ENCODE results near the gene SIX5.

DNA sequence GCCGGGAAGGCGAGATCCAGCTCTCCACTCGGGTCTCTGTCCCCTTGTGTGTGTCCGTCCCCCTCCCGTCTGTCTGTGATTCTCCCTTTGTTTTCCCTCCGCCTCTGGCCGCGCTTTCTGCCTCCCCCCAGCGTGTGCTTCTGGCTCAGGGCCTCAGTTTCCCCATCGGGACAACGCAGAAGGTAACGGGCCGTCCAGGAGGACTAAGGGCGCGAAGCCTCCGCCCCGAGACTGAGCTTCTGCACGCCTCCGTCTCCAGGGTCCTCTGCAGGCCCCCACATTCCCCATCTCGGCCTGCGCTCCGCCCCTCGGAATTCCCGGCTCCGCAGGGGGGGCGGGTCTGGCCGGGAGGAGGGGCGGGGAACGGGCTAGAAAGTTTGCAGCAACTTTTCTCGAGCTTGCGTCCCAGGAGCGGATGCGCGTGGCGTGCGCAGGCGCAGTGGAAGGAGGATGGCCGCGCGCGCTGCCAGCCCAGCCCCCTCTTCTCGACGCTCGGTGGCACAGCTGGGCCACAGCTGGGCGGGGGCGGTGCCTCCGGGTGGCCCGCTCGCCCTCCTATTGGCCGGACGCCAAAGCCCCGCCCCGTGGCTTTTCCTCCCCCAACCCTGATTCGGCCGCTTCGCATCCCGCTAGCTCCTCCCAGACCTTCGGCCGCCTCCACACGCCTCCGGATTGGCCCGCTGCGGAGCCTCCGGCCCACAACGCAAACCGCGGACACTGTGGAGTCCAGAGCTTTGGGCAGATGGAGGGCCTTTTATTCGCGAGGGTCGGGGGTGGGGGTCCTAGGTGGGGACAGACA is at the start of gene SIX5:
- peak; percentile 93 for TF ChIP-seq YY1 (IDR thresholded peaks at IDR 0.05)
- TF ChIP-seq, protein P1, sequence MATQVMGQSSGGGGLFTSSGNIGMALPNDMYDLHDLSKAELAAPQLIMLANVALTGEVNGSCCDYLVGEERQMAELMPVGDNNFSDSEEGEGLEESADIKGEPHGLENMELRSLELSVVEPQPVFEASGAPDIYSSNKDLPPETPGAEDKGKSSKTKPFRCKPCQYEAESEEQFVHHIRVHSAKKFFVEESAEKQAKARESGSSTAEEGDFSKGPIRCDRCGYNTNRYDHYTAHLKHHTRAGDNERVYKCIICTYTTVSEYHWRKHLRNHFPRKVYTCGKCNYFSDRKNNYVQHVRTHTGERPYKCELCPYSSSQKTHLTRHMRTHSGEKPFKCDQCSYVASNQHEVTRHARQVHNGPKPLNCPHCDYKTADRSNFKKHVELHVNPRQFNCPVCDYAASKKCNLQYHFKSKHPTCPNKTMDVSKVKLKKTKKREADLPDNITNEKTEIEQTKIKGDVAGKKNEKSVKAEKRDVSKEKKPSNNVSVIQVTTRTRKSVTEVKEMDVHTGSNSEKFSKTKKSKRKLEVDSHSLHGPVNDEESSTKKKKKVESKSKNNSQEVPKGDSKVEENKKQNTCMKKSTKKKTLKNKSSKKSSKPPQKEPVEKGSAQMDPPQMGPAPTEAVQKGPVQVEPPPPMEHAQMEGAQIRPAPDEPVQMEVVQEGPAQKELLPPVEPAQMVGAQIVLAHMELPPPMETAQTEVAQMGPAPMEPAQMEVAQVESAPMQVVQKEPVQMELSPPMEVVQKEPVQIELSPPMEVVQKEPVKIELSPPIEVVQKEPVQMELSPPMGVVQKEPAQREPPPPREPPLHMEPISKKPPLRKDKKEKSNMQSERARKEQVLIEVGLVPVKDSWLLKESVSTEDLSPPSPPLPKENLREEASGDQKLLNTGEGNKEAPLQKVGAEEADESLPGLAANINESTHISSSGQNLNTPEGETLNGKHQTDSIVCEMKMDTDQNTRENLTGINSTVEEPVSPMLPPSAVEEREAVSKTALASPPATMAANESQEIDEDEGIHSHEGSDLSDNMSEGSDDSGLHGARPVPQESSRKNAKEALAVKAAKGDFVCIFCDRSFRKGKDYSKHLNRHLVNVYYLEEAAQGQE (IDR thresholded peaks at IDR 0.05) = peak; percentile 82
- TF ChIP-seq, protein P2, sequence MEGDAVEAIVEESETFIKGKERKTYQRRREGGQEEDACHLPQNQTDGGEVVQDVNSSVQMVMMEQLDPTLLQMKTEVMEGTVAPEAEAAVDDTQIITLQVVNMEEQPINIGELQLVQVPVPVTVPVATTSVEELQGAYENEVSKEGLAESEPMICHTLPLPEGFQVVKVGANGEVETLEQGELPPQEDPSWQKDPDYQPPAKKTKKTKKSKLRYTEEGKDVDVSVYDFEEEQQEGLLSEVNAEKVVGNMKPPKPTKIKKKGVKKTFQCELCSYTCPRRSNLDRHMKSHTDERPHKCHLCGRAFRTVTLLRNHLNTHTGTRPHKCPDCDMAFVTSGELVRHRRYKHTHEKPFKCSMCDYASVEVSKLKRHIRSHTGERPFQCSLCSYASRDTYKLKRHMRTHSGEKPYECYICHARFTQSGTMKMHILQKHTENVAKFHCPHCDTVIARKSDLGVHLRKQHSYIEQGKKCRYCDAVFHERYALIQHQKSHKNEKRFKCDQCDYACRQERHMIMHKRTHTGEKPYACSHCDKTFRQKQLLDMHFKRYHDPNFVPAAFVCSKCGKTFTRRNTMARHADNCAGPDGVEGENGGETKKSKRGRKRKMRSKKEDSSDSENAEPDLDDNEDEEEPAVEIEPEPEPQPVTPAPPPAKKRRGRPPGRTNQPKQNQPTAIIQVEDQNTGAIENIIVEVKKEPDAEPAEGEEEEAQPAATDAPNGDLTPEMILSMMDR (IDR thresholded peaks at IDR 0.05; ENCODE audit: low read depth, low read length, missing input control) = no peak
- no peak for TF ChIP-seq TAF1 (conservative IDR thresholded peaks at IDR 0.05)
- peak in 1 of 2 donors; percentile 59 for TF ChIP-seq GABPA (IDR thresholded peaks at IDR 0.05 in 1 of 2, conservative IDR thresholded peaks at IDR 0.05 in 1 of 2)
- TF ChIP-seq JUND (IDR thresholded peaks at IDR 0.05) = no peak
- peak; percentile 11 for TF ChIP-seq FOXA2 (IDR thresholded peaks at IDR 0.05)
- TF ChIP-seq SP1 (IDR thresholded peaks at IDR 0.05) = peak; percentile 74
- TF ChIP-seq RAD21 (IDR thresholded peaks at IDR 0.05) = peak in 1 of 2 donors; percentile 47
- TF ChIP-seq, protein P3, sequence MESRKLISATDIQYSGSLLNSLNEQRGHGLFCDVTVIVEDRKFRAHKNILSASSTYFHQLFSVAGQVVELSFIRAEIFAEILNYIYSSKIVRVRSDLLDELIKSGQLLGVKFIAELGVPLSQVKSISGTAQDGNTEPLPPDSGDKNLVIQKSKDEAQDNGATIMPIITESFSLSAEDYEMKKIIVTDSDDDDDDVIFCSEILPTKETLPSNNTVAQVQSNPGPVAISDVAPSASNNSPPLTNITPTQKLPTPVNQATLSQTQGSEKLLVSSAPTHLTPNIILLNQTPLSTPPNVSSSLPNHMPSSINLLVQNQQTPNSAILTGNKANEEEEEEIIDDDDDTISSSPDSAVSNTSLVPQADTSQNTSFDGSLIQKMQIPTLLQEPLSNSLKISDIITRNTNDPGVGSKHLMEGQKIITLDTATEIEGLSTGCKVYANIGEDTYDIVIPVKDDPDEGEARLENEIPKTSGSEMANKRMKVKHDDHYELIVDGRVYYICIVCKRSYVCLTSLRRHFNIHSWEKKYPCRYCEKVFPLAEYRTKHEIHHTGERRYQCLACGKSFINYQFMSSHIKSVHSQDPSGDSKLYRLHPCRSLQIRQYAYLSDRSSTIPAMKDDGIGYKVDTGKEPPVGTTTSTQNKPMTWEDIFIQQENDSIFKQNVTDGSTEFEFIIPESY (IDR thresholded peaks at IDR 0.05) = no peak
- TF ChIP-seq, protein P4, sequence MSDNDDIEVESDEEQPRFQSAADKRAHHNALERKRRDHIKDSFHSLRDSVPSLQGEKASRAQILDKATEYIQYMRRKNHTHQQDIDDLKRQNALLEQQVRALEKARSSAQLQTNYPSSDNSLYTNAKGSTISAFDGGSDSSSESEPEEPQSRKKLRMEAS (IDR thresholded peaks at IDR 0.05) = no peak
- peak; percentile 40 for TF ChIP-seq NR2F2 (IDR thresholded peaks at IDR 0.05)

All from liver (tissue), 3 donors.